Posterior cingulate gyrus (tissue), 11 donors: ENCODE results near the gene ATP10A.
"Not testable (repeated sequence)": the region's sequence is repeated elsewhere in the genome, so short reads cannot be mapped to it uniquely, and the experiment has no call there.

Source experiments
- DNase-seq, 10 donors: peaks; one replicate each; pipeline versions ENCODE4 v3.0.0 to v3.0.0-alpha.2; 2020 to 2021; ENCODE audit warnings: mixed read lengths in 3 of 10
- intact Hi-C: fragments of 100-400 bp; cut with DNase I; formaldehyde crosslinking; loops from one replicate; pipeline ENCODE4 v1.15.1; 2023

Gene ATP10A

DNA sequence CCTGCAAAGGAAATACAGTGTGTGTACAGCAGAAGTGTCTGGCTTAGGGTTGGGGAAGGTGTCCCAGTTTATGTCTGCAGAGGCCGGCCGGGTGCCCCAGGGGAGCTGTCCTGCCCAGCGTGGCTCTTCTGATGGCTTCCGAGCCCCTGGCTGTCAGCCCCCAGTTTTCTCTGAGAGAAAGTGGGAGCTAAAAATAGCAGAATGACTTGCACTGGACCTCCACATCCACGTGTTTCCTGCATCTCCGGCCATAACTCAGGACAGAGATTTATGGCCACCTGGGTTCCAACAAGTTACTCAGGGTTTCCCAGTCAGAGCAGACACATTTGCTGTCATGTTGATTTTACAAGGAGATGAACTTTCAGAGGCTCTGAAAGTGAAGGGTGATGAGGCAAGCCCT is 192.0 kb downstream of the ATP10A start:
- intact Hi-C loops, result no loop called here
- no peak for DNase-seq

DNA sequence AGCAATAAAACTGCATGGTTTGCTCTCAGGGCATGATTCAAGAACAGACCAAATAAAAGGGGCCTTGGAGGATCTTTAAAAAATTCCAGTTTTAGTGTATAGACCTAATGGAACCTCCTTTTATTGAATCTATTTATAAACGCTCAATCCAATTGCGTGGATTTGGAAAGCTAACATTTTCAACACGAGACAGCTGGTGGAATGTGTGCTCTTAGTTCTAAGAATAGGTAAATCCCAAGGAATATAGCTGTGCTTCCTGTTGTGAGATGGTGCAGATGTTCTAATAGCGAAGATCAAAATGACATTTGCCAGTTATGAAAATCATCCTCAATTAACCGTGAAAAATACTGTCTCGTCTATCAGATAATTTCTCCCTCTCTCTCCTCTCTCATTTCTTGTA is 192.5 kb downstream of the ATP10A start:
- no peak for DNase-seq
- intact Hi-C loops, result no loop called here

DNA sequence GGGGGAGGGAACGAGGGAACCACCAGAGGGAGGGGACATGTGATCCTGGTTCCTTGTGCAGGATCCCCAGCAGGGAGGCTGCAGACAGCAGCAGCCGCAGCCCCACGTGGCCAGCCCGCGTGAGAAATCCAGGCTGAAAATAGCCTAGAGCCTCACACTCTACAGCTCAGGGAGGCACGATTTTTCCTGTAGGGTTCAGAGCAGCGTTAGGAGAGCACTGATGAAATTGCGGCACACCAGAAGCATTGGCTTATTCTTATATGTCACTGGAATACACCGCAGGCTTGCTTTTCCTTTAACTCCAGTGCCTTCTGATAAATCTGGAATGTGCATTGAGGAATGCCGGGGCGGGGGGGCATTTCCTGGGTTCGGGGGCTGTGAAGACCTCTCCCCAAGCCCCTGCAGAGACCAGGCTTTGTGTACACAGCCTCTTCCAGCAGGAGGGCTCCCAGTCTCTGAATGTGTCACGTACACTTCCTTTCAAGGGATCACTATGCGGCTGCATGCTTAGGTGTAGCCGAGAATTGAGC is 193.0 kb downstream of the ATP10A start:
- peak; percentile 51 to 97 (median 86) for DNase-seq
- intact Hi-C loops, result no loop called here

DNA sequence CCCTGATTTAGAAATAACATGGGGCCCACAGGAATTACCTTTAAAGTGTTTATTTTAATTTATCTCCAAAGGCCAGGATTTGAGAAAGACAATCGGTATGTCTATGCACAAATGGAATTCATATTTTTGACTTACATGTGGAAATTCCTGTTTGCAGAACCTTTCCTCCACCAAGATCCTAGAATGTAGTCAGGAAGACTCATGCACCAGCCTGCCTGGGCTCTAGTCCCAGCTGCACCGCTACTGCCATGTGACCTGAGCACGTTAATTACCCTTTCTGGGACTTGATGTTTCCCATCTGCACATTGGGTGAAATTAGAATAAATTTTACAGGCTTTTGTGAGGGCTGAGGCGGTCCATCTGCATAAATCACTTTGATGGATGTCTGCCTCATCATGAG is 194.2 kb downstream of the ATP10A start:
- intact Hi-C loops, result no loop called here
- no peak for DNase-seq

DNA sequence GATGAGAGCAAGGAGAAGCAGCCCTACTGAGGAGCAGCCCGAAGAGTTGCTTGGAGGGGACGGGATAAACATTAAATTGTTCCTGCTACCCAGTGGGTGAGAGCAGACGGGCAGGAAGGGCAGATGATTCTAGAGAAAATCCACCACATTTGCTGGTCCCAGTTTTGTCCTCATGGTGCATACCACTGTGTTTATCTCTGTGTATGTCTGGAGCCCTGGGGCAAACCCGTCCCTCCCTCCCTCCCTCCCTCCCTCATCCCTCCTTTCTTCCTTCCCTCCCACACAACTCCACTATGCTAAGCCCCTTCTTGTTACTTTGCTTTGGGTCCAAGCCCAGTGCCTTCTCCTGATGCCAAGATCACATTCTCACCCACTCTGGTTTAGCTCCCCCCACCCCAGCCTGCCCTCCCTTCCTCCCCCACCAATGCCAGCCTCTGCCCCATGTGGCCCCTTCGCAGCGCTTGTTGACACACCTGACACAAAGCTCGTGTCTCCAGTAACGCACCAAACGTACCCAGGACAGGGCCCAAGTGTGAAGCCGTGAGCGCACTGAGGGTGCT is 194.8 kb downstream of the ATP10A start:
- intact Hi-C loops, result no loop called here
- DNase-seq, result no peak

DNA sequence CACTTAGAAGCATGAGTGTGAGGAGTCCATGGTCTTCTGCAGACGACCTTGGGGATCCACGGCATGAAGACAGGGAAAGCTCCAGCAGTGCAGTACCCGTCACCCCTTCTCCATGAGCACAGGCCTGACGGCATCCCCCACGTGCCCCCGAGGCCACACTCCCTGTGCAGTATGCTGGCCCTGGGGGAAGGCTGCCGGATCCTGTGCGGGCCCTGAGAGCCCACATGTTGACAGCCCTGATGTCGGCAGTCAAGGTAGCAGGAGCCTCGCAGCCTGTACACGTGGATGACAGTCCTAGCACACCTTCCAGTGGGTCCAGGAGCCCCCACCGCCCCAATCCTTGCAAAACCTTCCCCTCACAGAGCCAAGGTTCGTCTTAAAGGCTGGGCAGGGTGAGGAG is 195.3 kb downstream of the ATP10A start:
- DNase-seq, result no peak
- intact Hi-C loops, result no loop called here

DNA sequence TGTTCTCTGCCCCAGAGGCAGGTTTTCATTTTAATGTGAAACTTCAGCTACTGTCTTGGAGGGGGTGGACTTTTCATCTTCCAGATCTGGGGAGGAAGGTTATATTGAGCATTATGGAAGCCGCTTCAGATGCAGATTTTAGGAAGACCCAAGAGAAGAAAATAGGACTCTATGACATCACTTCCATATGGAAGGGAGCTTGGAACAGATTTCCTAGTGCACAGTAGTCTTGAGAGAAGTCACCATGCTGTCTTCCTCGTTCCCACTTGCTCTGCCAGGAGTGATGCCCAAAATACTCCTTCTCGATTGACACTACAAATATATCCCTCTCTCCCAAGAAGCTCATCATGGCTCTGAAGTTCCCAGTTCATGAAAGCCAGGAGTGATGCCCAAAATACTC is 197.2 kb downstream of the ATP10A start:
- intact Hi-C loops, result no loop called here
- DNase-seq, result peak in 1 of 10 donors; percentile 44

DNA sequence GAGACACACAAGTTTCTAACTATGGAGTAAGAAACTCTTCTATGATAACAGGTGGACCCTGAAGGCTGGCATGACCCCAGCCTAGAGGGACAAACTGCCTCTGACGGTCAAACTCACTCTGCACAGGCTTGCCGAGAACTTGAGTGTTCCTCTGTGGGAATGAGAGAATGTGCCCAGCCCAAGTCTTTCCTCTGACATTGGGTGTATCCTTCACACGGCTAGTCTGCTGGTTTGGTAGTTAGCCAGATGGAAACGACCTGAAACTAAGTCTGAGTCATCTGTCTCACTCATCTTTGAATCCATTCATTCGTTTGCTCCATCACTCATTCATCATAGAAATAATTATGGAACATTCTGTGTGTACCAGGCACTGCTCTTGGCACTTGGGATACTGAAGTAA is 198.4 kb downstream of the ATP10A start:
- no peak for DNase-seq
- intact Hi-C loops, result no loop called here

DNA sequence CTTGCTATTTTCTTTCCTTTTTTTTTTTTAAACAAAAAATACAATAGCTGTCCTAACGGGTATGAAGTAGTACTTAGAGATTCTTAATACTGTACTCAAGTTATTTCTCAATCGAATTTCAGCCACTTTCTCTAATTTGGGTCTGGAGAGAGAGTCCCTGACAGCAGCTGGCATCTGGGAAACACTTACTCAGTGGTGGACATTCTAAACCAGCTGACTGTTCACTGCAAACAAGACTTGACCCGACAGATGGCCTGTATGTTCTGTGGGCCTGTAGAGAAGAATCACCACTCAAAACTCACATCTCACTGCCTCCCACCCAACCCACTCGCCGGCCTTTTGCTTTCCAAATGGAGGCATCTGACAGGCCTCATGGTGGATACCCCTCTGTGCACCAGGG is 199.6 kb downstream of the ATP10A start:
- DNase-seq, result peak in 1 of 10 donors; percentile 40
- intact Hi-C loops, result no loop called here

DNA sequence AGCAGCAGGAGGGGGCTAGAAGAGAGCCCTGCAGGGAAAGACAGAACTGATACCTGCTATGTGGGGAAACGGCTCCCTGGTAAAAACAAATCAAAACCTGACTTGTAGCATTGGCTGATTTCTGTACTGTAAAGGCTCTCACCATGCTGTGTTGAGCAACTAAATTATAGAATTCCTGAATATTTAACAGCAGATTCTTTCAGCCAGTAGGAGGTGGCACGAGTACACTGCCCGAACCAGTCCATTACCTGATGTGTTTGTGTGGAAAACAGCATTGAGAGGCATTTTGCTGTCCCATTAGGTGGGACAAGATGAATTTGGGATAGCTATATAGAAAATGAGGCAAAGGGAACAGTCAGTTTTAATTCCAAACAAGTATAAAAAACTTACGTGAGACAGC is 201.2 kb downstream of the ATP10A start:
- intact Hi-C loops, result no loop called here
- DNase-seq, result no peak

DNA sequence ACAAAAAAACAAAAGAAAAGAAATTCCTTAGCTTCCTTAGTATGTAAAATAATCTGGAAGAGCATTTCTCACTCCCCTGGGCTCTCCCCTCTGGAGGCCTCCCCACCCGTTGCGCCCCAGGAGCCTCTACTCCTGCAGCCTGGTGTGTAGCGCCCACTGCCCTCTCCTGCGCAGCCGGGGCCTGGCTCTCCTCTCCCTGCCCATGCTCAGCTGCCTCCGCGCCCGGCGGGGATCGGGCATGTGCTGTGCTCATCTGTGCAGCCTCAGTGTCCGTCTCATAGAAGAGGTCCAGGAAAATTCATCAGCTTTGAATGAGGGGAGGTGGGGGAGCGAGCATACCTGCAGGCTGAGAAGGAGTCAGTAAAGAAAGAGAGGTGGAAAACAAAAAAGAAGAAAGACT is 203.9 kb downstream of the ATP10A start:
- peak in 1 of 10 donors; percentile 63 for DNase-seq
- intact Hi-C loops, result no loop called here

DNA sequence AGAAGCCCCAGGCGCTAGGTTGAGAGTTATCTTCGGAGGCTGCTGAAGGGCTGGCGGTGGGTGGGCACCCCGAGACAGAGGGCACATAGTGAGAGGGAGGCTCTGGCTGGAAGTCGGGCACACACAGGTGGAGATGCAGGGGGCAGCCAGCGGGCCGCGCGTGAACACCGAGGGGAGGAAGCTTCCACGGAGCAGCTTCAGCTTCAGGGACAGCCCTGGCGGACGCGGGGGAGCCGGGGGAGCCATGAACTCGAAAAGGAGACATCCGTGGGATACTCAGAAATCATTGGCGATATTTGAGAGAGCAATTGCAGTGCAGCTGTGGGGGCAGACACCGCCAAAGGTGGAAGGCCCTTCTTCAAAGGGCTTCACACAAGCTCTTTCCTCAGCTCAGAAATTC is 204.6 kb downstream of the ATP10A start:
- DNase-seq, result no peak

DNA sequence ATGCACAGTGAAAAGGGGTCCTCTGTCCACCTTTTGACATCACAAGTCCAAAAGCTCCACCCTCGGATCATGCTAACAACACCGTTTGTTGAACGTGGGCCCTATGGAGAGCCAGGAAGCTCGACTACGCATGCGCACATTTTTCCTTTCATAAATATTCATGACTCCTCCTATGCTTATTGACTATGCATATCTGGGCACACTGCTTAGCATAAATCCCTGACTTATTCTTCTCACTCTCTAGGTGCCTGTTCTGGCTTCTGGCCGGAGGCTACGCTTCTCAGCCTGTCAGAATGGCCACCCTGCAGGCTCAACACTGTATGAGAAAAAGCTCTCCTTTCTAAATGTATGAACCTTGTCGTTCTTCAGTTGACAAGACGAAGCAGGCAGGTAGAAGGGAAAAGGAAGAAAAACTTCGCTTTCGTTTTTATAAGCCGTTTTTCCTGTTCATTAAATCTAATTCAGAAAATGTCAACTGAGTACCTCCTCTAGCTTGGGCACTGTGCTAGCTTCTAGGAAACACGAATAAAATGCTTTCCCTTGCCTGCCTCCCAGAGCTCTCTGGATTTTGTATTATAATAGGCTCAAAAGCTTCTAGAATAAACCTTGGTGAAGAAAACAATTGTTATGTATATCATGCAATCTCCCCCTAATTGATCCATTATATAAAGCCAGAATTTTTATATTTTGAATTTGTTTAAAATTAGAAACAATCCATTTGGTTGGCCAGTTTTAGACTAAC is 207.7 kb downstream of the ATP10A start:
- DNase-seq, result peak in 1 of 10 donors; percentile 60
- intact Hi-C loops, result no loop called here

More for the DNA sequence above, 204.6 kb downstream of the ATP10A start:
- intact Hi-C loops, result no loop called here

DNA sequence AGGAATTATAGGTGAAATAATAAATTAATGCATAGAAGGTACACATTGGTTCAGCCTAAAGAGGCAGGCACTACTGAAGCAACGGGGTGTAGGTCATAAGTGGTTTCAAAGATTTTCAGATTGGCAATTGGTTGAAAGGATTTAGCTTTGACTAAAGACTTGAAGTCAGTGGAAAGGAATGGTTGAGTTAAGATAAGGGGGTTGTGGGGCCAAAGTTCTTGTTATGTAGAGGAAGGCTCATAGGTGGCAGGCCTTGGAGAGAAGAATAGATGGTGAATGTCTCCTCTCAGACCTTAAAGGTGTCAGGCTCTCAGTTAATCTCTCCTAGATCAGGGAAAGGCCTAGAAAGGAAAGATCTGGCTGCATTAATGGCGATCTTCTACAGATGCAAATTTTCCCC is 209.8 kb downstream of the ATP10A start:
- intact Hi-C loops, result no loop called here
- no peak for DNase-seq

DNA sequence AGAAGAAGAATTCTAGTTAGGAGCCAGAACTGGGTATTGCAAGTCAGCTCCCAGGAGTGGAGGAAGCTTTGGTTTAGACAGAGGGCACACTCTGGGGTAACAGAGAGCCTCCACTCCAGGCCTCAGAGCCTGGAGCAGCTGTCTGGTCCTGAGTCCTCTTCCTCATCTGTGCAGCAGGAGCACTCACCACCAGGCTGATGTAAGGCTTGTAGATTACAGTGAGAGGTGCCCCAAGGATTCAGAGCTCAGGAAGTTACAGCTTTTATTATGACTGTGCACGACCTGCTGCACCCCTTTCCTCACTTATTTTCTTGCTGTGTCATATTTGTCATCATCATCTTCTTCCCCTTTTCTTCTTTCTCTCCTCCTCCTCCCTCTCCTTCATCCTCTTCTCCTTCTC is 210.4 kb downstream of the ATP10A start:
- intact Hi-C loops, result no loop called here
- no peak for DNase-seq

DNA sequence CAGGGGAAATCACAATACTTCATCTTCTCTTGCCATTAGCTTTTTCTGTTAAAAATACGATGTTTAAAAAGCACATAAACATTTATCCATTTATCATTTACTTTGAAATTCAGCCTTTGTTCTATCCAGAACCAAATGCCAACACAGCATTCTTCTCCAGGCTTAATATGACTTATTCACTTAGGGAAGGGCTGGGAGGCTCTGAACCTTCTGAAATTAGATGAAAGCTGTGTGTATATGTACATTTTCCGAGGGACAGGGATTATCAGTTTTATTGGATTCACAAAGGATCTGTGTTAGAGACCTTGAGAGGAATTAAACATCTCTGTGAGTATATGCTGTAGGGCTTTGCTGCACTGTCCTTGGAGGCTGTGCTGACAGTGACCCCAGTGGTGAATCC is 213.7 kb downstream of the ATP10A start:
- no peak for DNase-seq
- intact Hi-C loops, result no loop called here

DNA sequence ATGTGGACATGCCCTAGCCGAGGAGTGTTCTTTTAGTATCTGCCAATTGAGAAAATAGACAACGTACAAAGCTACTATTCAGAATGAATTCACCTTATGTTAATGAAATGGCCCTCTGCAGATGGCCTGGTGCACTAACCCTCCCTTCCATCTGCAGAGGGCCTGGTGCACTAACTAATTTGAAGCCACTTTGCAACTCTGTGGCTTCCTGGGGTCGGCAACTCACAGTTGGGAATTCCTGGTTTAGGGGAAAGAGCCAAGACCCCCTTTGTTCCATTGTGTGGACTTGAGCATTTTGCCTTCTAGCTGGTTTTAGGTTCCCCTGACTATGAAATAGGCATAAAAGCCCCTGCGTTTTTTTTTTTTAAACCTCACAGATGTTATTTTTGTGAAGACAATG is 220.0 kb downstream of the ATP10A start:
- DNase-seq, result no peak
- intact Hi-C loops, result no loop called here

DNA sequence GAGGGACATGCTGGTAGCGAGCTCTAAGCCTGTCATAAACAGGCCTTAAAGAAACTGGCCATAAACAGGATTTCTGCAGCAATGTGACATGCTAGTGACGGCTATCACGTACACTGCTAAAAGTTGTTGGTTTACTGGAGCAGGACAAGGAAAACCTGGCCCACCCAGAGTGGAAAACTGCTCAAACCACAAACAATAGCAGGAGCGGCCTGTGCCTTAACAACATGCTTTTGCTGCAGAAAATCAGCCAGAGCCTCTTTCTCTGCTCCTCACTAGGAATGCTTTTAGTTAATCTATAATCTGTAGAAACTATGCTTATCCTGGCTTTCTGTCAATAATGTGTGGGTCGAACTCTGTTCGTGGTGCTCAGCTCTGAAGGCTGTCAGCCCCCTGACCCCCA is 221.4 kb downstream of the ATP10A start:
- DNase-seq, result no peak

DNA sequence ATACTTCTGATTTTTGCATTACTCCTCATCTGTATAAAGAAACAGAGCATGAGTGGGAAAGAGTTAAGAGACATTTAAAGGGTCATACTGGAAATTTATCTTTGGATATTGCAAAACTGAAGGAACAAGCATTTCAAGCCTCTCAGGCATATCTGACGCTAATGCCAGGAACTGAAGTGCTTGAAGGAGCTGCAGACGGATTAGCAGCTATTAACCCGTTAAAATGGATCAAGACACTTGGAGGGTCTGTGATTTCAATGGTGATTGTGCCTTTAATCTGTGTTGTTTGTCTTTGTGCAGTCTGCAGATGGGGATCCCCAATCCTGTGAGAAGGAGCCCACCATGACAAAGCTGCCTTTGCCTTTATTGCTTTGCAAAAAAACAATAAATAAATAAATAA is 221.8 kb downstream of the ATP10A start:
- intact Hi-C loops, result no loop called here
- DNase-seq, result no peak

More for the DNA sequence above, 221.4 kb downstream of the ATP10A start:
- intact Hi-C loops, result no loop called here

DNA sequence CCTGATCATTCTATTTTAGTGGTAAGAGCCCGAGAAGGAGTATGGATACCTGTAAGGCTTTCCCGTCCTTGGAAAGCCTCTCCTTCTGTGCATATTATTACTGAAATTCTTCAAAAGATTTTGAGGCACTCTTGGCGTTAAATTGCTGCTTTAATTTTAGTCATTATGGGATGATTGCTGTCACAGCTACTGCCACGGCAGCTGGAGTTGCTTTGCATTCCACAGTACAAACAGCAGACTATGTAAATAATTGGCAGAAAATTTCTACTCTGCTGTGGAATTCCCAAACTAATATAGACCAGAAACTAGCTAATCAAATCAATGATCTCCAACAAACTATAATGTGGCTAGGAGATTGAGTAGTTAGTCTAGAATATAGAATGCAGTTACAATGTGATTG is 222.2 kb downstream of the ATP10A start:
- intact Hi-C loops, DNase-seq: not testable (repeated sequence)

DNA sequence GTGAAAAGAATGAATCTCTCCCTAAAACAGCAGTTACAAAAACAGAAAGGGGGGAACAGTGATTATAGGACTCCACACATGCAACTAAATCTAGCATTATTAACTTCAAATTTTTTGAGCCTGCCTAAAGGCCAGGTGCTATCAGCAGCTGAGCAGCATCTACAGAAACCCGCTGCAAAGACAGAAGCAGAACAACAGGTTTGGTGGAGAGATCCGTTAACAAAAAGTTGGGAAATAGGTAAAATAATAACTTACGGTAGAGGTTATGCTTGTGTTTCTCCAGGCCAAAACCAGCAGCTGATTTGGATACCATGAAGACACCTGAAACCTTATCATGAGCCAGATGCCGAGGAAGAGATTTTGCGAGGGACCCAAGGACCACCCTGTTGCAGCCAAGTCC is 222.7 kb downstream of the ATP10A start:
- no peak for DNase-seq
- intact Hi-C loops, result no loop called here

DNA sequence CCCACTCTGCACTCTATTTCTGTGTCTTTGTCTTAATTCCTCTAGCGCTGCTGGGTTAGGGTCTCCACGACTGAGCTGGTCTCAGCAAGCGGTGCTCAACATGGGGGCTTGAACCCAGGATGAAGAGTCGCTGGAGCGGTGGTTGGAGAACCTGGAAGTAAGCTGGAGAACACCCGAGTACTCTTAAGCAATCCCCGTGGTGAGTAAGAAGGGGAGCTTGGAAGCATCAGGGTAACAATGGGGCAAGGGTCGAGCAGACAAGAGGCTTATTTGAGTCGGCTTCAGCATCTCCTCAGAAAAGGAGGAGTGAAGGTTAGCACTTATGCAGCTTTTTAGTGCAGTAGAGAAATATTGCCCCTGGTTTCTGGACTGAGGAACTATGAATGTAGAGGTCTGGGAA is 226.6 kb downstream of the ATP10A start:
- intact Hi-C loops, result not testable (repeated sequence)
- peak in 1 of 10 donors; percentile 43 for DNase-seq
